ENCODE measurements around the gene TSPAN16.
"Not testable (repeated sequence)": the region's sequence is repeated elsewhere in the genome, so short reads cannot be mapped to it uniquely, and the experiment has no call there.

TSPAN16 gene

DNA sequence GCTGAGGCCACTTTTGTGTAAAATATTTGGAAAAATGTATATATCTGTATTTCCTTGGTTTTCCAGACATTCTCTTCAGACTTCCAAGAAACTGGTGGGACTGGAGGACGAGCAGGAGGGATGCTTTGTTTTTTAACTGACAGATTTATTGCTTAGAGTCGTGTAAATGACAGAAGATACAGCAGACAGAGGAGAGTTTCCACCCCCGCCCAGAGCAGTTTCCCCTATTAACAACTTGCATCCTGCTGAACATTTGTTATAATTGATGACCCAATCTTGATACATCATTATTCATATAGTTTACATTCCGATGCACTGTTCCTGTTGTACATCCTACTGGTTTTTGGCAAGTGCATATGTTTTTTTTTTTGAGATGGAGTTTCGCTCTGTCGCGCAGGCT, 26.6 kb upstream of the TSPAN16 start:
- DNase-seq, result no peak

GRCh38 chr19:11273296-11273695, 22.7 kb upstream of the TSPAN16 start:
- DNase-seq, result no peak

- DNase-seq, result no peak
These were observed 22.0 kb upstream of the TSPAN16 start for GRCh38 chr19:11273989-11274388.

DNA sequence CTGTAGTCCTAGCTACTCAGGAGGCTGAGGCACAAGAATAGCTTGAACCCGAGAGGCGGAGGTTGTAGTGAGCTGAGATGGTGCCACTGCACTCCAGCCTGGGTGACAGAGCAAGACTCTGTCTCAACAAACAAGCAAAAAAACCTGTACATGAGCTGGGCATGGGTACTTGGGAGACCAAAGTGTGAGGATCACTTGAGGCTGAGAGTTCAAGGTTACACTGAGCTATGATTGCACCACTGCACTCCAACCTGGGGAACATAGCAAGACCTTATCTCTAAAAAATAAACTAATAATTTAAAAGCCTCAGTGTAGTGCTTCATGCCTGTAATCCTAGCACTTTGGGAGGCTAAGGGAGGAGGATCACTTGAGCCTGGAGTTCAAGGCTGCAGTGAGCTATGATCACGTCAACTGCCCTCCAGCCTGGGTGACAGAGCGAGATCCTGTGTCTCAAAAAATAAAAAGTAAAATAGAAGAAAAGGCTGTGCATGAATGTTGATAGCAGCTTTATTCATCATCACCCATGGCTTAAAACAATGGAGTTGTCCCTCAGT, 21.4 kb upstream of the TSPAN16 start:
- DNase-seq, result no peak

DNA sequence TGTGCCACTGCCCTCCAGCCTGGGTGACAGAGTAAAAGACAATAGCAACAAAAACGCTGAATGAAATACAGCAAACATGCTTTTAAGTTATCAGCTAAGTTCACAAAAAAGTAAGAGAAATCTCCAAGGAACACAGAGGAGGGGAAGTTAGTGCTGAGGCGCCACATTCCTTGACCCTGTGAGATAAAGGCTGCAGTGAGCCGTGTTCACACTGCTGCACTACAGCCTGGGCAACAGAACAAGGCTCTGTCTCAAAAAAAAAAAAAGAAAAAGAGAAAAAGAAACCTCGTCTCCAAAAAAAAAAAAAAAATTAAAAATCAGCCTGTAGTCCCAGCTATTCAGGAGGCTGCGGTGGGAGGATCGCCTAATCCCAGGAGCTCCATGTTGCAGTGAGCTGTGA, 17.3 kb upstream of the TSPAN16 start:
- no peak for DNase-seq

DNA sequence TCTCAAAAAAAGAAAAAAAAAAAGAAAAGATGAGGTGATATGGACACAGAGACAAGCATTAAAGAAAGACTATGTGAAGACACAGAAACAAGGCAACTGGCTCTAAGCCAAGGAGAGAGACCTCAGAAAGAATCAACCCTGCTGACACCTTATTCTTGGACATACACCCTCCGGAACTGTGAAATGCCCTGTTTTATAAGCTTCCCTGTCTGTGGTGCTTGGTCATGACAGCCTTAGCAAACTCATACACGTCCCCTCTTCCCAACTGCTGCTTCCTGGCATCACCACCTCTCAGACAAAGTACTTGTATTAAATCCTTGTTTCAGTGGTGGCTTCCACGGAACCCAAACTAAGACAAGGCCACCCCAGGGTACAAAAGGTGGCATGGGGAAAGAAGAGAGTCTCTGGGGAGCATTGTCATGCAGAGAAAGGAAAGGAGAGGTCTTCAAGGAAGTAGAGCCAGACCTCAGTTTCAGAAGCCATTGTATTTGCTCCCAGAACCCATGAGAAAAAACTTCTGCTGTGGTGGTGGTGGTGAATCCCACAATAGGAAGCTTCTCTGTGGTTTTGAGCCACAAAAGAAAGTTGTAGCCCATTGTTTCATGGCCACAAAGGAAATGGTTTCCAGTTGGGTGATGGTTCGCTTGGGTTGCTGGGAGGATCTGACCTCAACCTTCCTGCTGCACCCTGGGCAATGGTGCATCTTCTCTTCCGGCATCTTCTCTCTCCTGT, 16.3 kb upstream of the TSPAN16 start:
- DNase-seq, result no peak

GRCh38 chr19:11281356-11282049, 14.5 kb upstream of the TSPAN16 start:
- DNase-seq, result no peak

DNA sequence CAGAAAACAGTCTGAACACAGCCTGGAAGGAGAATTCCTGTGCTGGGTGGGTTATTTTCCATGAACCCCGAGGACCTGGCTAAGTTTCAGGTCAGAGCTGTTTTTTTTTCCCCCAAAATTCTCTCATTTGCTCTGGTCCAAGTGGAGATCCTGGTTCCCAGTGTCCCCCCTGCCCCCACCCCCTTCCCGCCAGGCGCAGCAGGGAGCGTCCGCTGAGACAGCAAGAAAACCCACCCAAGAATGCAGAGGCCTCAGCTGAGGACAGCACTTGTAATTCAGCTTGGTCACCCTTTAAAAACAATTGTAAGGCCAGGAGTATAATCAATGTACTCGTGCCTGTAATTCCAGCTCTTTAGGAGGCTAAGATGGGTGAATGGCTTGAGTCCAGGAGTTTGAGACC, 11.4 kb upstream of the TSPAN16 start:
- no peak for DNase-seq

DNA sequence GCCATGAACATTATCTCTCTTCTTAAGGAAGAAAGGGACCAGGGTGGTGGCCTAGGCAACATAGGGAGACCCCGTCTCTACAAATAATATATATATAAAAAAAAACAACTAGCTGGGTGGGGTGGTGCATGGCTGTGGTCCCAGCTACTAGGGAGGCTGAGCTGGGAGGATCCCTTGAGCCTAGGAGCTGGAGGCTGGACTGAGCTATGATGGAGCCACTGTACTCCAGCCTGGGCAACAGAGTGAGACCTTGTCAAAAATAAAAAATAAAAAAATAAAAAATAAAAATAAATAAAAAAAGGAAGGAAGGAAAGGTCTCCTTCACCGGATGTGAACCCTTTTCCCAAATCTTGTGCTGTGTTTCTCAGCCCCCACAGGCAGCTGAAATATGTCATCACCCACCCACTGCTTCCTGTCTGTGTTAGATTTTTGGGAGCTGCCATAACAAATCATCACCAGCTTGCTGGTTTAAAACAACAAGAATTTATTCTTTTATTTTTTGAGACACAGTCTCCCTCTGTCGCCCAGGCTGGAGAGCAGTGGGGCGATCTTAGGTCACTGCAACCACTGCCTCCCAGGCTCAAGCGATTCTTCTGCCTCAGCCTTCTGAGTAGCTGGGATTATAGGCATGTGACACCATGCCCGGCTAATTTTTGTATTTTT, 9.5 kb upstream of the TSPAN16 start:
- no peak for DNase-seq

DNA sequence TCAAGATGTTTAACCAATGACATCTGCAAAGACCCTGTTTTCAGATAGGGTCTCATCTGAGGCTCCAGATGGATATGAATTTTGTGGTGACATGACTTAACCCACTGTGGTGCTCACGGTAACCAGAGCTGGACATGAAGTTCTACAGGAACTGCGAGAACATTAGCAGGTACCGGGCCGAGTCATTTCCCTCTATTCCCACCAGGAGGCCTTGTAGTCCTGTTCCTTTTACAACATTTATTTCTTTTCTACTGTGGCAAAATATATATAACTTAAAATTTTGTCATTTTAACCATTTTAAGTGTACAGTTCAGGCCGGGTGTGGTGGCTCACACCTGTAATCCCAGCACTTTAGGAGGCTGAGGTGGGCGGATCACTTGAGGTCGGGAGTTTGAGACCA, 7.6 kb upstream of the TSPAN16 start:
- no peak for DNase-seq

- no peak for DNase-seq
These were observed 5.7 kb upstream of the TSPAN16 start for GRCh38 chr19:11290256-11290655.

DNA sequence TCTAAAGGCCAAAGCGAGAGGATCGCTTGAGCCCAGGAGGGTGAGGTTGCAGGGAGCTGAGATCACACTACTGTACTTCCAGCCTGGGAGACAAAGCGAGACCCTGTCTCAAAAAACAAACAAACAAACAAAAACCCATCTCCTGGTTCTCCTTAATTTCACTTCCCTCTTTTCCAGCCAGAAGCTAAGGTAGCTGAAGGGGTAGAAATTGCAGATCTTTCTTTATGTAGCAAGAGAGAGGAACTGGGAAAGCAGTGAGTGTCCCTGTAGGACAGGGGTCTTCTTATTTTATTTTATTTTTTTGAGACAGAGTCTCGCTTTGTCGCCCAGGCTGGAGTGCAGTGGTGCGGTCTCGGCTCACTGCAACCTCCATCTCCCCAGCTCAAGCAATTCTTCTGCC, 4.5 kb upstream of the TSPAN16 start:
- DNase-seq, result no peak

DNA sequence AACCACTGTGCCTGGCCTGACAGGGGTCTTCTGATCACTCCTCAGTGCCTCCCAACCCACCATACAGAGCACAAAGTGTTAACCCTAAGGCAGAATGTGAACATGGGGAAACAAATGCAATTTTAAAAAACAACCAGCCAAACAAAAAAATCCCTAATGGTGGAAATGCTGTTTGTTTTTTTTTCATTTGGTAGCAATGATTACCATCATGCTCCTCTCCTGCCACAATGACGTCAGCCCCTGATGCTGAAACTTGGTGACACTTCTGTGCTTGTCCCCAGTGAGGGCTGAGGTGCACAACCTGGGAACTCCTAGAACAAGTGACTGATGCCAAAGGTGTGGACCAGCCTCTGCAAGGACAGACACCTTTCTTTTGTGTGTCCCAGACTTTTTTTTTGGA, 4.0 kb upstream of the TSPAN16 start:
- no peak for DNase-seq

DNA sequence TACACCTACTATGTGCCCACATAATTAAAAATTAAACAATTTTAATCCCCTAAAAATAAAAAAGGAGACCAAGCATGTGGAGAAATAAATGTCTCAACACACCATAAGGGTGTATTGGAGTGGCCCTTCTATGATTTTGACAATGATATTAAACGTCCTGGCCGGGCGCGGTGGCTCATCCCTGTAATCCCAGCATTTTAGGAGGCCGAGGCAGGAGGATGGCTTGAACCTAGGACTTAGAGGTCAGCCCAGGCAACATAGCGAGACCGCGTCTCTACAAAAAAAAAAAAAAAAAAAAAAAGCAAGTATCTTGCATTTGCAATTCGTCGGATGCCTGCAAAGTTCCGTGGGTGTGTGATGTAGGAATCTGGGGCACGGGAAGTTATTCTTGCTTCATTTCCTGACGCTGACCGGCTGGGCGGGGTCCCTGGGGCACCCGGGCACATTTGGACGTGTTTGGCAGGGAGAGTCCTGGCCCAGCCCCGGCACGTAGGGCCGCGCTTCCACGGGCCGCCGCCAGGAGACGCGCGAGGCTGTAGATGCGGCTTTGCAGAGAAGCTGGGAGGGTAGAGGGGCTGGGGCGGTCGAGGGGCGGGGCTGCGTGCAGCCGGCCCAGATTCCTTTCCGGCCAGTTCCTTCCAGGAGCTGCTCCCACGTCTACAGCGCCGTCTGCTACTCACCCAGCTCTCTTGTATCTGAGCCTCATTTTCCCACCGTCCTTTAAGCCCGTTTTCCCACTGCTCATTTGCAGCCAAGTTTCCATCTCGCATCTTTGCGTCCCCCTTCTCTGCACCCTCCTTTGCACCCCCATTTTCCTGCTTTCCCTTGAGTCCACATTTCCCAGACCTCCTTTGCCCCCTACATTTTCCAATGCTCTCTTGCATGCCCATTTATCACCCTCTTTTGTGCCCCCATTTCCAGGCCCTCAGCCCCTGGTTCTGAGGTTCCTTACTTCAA, 2.2 kb upstream of the TSPAN16 start:
- peak; percentile 37 for DNase-seq

GRCh38 chr19:11295180-11295579, 780 bp upstream of the TSPAN16 start:
- DNase-seq, result no peak

DNA sequence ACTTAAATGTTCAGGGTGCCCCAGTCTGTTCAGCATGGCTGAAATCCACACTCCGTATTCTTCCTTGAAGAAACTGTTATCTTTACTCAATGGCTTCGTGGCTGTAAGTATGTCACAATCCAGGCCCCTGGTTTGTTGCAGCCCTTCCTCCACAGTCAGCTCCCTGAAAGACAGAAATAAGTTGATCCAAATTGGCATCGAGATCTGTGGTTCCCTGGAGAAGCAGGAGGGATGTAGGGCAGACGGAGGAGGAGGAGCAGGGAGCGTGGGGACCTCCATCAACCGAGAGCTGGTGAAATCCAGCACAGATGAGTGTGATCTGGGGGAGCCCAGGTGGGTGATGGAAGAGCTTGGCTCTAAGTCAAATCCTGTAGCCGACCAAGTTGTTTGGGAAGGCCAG, 304 bp downstream of the TSPAN16 start:
- DNase-seq, result no peak

DNA sequence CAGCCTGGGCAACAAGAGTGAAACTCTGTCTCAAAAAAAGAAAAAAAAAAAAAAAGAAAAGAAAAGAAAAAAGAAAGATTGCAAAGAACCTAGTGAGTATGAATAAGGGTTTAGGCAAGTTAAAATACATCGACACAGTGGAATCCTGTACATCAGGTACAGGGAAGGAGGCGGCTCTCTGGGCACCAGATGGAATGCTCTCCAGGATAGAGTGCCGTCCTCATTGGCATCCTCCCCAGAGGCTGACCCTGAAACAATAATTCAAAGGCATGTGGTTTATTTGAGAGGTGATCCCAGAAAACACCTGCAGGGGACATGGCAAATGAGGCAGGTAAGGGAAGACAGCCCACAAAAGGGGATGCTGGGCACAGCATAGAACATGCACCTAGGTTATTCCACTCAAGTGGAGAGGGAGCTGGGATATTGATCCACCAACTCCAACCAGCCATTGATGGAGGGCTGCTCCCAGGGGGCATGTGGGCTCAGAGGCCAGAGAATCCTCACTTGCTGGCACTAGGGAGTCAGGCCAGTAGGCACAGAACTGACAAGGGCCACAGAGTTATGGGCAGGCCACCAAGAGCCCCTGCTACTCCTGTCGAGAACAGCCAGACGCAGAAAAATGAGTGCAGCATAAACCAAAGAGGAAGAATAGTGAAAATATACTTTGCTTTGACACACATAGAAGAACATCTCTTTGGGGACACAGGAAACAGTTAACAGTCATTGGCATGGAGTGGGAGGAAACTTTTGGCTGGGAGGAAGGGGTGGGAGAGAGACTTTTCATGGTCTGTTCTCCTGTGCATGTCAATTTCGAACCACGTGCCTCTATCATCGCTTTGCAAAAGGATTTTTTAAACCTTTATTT, 4.2 kb downstream of the TSPAN16 start:
- no peak for DNase-seq

GRCh38 chr19:11300811-11301120, 4.8 kb downstream of the TSPAN16 start:
- no peak for DNase-seq

DNA sequence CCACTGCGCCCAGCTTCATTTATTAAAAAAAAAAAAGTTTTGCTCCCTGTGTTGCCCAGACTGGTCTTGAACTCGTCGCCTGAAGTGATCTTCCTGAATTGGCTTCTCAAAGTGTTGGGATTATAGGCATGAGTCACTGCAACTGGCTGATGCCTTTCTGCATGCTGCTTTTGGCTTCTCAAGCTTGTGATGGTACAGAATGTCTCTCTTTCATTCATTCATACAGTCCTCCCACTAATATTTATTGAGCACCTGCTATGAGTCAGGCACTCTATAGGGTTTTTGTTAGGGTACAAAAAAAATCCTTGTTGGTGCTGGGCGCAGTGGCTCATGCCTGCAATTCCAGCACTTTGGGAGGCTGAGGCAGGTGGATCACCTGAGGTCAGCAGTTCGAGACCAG, 9.0 kb downstream of the TSPAN16 start:
- DNase-seq, result no peak

- no peak for DNase-seq
These were observed 10.4 kb downstream of the TSPAN16 start for GRCh38 chr19:11306337-11306736.

DNA sequence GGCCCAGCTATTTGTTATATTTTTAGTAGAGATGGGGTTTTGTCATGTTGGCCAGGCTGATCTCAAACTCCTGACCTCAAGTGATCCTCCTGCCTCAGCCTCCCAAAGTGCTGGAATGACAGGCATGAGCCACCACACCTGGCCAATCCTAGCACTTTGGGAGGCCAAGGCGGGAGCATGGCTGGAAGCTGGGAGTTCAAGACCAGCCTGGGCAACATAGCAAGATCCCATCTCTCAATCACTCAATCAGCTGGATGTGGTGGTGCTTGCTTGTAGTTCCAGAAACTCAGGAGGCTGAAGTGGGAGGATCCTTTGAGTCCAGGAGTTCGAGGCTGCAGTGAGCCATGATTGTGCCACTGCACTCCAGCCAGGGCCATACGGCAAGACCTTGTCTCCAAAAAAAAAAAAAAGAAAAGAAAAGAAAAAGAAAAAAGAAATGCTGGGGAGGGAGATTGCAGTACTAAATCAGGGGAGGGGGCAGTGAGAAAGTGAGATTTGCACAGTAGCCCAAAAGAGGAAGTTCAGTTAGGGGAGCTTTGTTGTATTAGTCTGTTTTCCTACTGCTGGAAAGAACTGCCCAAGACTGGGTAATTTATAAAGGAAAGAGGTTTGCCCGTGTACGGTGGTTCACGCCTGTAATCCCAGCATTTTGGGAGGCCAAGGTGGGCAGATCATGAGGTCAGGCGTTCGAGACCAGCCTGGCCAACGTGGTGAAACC, 24.5 kb downstream of the TSPAN16 start:
- not testable (repeated sequence) for DNase-seq
